Fibroblast of skin of left biceps (primary cell): ENCODE results near the gene SENP8.
"Not testable (repeated sequence)": the region's sequence is repeated elsewhere in the genome, so short reads cannot be mapped to it uniquely, and the experiment has no call there.

Experiments
- DNase-seq, 2 experiments: peaks; one replicate each; pipeline ENCODE4 v3.0.0-alpha.2; 2013; ENCODE audit warnings: low read depth in 2 of 2

SENP8 gene

DNA sequence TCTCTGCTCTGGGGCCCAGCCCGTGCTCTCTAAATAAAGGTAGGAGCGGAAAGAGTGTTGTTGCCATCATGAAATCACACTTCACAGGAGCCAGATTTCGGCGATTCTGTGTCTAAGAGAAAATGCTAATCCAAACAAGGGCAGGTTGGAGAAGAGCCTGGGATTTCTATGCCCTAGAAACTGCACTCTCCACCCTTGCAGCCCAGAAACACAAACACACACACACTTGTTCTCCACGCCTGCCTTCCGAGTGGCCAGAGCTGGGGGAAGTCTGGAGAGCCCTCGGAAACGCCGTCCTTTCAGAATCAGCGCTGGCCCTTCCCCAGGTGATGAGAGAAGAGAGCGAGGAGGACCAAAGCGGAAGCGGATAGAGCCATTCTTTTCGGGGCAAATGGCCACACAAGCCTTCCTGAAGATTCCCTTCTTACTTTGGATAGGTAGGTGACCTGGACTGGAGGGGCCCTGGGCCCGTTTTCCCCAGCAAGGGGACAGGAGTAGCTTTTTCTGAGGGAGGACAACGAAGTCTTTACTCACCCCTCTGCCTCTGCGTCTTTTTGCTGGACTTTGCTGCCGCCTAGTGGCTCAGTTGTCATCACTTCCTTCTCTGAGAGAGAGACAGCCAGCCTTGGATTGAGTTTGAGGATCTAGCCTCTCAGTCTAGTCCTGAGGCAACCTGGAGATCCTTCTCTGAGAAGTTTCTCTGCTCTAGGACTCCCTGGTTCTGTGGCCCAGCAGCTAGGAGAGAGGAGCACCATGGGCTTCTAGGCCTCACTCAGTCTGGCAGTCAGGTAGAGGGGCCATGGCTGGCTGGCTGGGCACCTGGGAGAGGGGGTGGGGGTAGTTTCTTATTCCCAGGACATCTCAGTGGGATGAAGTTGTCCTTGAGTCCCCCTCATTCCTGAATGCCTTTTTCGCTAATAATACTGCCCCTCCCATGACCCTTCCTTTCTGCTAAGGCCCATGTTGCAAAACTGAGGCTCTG, 37.7 kb downstream of the SENP8 start:
- DNase-seq = peak; percentile 37 to 40

DNA sequence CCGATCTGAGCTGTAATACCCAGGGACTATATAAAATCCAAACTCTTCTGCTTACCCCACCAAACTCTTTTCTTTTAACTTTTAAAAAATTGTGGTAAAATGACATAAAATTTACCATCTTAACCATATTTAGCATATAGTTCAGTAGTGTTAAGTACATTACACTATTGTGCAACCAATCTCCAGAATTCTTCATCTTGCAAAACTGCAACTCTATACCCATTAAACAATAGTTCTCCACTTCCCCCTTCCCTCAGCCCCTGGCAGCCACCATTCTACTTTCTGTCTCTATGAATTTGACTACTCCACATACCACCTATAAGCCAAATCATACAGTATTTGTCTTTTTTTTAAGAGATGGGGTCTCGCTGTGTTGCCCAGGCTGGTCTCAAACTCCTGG, 38.7 kb downstream of the SENP8 start:
- no peak for DNase-seq

DNA sequence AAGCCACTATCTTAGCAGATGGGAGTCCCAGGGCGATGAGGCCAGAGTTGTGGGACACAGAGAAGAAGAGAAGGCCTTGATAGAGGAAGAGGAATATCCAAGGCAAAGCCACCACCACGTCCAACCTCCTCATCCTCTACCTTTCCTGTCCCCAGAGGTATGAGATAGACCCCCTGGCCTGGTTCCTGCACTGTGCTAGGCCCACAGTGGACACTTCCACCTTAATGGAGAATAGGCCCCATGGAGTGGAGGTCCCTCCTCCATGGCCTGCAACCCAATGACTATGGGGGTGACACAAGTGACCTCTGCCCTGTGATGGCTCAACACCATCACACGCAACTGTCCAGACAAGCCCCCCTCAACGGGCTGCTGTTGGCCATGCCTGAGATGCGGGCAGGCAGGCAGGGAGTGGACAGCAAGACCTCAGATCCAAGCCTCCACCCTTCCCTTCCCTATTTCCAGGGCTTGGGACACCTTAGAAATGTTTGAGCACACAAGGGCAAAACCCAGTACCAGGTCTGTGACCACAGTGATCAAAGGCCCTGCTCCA, 42.6 kb downstream of the SENP8 start:
- no peak for DNase-seq

DNA sequence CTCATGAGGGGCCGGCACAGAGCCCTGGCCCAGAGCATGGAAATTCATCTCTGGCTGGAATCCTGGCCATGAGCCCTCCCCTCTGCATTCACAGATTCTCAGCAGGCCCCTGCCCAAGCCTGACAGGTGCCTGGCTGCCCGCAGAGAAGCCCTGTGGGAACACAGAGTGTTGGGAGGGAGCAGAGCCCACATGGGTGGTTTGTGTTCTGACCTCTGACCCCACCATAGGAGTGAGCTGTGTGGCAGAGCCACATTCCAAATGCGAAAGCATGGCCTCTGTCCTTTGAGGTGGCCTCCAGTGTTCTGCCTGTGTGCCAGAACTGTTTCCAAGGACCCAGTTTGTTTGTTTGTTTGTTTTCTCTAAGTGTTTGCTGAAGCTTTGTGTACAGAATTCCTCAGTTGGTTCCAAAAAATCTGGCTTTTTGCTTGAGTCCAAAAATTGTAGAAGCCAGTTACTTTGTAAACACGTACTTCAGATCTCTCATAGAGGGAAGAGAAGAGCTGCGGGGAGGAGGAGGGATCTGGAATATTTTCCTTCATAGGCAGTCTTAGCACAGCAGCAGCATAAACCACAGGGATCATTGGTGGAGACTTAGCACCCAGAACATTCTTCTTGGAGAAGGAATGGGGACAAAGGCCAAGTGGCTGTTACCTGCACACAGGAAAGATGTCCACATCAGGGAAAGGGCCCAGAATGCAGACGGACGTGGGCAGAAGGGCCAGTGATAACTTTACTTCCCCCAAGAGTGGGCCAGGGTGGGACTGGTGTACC, 43.3 kb downstream of the SENP8 start:
- DNase-seq = no peak

DNA sequence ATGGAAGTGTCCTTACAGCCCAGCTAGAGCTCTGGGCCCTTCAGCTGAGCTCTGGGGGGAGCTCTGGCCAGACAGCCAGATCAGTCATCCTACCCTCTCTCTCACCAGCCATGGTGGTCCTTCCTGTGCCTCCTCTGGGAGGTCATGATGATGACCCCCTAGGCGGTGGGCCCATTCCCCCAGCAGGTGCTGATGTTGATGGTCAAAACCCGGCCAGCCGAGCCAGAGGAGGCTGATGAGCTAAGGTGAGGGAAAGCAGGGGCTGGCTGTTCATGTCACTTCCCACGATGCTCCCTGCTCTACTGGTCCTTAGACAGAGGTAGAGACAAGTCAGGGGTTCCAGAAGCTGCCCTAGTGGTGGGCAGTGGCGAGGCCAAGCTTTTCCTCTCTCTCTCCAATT, 44.4 kb downstream of the SENP8 start:
- no peak for DNase-seq

DNA sequence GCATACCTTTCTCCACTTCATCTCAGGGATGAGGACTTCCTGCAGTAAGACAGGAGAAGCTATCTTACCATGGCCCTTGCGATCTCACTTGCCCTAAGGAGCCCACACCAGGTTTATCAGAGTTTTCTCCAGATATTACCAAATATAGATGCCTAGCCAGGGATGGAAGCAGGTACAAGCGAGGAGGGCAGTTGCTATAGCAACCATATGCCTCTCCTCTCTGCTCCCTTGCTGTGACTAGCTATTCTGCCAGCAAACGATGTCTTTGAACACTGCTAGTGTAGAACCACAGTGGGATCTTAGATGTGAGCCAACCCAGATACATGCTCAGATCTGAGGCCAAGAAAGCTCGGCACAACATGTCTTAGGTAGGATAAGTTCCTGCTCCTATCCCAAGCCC, 45.5 kb downstream of the SENP8 start:
- DNase-seq = no peak

DNA sequence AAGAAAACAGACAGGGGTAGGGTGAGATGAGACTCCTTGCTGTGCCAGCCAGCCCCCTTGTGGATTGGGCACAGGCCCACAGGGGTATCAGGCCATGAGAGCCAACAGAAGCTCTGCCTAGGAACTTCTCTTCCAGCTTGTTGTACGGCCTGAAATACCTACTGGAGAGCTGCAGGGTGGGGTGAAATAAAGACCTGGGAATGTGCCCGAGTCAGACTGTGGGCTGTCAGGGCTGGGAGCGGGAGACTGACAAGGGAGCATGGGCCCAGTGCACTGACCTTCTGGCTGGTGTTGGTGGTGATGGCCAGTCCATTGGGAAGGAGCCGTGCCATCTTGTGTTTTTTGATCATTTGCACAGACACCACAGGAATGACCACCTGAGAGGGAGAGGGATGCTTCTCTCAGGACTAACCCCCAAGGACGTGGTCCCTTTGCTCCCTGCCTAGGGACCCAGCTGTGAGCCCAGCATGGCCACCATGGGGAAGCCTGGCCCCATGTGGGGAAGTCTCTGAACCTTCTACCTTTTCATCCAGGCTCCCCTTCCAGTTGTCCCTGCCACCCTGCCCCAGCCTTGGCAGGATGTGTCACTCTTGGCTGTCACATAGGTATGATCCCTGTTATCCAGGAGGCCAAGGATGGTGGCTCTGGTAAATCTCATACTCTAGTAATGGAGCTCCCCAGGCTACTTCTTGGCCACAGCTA, 48.7 kb downstream of the SENP8 start:
- DNase-seq = no peak

DNA sequence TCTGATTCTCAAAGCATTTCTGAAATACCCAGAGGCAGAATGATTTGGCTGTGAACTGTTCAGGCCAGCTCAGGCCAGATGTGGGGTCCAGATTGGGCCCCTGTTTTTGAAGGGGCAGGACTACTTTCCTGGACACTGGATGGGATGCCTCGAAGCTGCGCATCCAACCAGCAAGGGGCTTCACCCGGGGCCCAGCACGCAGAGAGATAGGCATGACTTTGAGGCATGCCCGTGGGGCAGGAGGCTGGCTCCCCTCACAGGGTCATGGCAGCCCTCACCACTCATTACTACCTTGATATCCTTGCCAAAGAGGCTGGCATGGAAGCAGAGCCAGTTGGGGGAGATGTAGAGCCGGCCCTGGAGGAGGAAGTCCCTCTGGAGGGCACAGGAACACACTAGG, 49.2 kb downstream of the SENP8 start:
- DNase-seq = no peak

DNA sequence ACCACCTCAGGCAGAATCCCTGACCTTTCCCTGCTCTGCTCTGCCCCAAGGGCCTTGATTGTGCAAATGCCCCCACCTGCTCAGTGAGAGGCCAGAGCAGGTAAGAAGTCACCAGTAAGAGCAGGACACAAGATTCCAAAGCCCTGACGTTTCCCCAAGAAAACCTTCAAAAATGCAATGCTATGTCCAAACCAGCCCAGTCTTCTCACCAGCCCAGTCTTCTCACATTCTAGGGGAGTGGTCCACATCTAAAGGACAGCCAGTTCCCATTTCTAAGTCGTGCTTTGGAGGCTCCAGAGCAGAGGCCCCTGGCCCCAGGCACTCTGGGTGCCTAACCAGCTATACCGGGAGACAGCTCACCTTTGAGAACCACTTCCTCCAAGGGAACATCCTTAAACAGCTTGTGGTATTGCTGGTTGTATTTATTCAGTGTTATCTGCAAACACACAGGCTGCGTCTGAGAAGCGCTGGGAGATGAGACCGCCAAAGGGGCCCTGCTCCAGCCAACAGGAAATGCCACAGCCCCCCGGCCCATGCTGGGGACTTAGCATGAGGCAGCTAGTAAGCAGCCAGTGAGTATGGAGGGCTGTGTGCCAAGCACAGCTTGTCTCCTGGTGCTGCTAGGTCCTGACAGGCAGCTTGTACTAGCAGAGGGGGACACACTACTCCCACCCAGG, 50.1 kb downstream of the SENP8 start:
- peak in 1 of 2 experiments; percentile 10 for DNase-seq

DNA sequence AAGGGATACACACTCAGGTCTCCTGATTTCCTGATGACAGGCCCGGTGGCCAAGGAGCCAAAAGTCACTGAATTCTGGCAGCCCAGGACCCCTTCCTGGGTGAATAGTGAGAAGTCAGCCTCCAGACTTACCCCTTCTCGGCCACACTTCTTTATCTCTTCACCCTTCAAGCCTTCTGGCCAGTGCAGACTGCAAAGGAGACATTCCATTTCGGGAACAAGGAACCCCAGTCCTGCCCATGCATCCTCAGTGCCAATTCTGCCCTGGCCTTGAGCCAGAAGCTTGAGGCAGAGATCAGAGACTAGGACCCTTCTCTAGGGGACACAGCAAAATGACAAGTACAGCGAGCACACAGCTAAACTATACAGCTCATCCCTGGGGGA, 50.6 kb downstream of the SENP8 start:
- DNase-seq = no peak

DNA sequence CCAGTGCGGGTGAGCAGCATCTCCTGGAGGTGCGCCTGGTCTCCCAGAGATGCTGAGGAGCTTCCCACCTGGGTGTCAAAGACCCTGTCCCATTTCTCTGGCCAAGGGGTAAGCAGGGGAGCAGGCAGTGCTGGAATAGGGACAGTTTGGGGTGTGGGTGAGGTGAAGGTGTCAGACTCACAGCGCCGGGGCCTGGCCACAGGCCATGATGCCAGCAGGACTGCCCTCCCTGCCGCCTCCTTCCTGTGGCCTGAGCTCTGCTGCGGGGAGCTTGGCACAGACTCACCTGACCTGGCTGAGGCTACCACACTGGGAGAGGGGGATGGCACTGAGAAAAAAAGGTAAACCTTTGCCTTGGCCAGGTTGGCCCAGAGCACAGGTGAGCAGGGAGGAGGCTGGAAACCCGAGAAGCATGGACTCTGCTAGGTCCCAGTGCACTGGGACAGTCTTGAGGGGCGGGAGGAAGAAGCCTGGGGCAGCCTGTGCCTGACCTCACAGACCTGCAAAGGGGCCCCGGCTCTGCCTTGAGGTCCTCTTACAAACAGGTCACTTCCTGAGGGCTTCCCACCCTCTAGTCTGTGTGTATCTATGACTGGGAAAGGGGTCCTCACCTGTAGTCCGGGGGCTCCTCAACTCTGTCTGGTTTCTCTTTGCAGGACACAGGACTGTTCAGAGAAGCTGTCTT, 51.2 kb downstream of the SENP8 start:
- DNase-seq = no peak

DNA sequence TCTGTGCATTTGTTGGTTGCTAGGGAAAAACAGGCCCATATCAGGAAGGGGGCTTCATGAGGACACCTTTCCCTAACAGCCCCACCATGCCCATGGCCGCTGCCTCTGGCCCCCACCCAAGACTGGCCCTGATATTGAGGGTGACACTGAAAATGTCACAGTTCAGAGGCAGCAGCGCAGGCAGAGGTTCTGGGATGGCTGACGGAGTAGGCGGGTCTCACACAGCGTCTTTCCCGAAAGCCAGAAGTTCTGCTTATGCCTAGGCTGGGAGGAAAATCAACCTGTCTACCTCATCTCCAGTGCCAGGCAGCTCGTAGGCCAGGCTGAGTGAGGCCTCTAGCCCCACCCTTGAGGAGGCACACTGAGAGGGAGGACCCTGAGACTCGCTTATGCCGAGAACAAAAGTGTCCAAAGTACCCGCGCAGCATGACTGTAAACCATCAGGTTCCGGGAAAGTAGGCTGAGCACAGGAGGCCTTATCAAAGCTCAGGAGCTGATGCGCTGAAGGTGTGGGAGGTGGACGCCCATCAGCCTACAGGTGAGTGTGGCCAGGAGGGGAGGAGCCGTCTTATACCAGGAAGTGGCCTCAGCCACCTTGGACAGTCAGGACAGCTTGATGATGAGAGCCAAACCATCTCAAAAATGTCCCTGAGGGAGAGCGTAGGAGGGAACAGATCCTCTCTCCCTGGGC, 51.9 kb downstream of the SENP8 start:
- DNase-seq = no peak

DNA sequence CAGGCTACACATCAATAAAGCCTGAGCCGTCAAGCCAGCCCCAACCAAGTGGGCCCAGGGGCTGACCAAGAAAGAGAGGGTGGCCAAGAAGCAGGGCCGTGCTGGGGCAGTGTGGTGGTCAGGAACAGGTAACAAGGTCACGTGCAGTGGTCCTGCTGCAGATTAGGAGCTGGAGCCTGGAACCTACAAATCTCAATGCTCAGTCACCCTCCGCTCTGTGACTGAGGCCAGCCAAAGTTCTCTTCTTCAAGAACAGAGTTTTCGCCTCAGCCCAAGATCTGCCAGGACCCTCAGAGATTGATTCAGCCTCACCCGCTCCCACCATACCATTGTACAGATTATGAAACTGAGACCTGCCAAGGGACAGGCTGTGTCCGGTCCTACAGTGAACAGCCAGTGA, 52.5 kb downstream of the SENP8 start:
- no peak for DNase-seq

DNA sequence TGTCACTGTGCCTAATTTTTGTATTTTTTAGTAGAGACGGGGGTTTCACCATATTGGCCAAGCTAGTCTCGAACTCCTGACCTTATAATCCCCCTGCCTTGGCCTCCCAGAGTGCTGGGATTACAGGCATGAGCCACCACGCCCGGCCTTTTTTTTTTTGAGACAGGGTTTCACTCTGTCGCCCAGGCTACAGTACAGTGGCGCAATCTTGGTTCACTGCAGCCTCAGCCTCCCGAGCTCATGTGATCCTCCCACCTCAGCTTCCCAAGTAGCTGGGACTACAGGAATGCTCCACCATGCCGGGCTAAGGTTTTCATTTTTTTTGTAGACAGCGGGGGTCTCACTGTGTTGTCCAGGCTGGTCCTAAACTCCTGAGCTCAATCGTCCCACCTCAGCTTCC, 53.8 kb downstream of the SENP8 start:
- DNase-seq = not testable (repeated sequence)

DNA sequence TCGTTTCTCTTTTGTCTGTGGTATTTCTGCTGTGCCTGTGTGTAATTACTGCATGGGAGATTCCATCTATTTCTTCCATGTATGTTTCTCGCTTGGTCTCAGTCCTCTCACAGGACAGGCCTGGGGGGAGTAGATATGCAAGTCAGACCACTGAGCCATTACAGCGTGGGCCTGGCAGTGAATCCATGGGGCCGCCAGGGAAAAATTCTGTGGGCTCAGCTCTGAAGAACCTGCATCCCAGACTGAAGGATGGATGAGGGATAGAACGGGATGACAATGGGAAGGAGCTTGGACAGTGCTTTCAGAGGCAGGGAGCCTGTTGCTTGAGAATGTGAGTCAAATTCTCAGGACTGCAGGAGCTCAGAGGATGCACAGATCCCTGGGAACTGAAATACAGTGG, 54.6 kb downstream of the SENP8 start:
- DNase-seq = no peak

DNA sequence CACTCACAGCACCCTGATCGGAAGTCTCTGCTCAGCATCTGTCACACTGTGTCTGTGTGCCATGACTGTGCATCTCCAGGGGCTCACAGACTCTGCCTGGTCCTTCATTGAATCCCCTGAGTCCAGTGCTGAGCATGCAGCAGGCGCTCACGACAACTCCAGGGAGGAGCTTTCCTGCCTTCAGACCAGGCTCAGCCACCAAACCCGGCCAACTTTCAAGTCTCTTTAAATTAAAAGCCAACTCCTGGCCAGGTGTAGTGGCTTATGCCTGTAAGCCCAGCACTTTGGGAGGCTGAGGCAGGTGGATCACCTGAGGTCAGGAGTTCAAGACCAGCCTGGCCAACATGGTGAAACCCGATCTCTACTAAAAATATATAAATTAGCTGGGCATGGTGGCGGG, 55.2 kb downstream of the SENP8 start:
- DNase-seq = no peak

DNA sequence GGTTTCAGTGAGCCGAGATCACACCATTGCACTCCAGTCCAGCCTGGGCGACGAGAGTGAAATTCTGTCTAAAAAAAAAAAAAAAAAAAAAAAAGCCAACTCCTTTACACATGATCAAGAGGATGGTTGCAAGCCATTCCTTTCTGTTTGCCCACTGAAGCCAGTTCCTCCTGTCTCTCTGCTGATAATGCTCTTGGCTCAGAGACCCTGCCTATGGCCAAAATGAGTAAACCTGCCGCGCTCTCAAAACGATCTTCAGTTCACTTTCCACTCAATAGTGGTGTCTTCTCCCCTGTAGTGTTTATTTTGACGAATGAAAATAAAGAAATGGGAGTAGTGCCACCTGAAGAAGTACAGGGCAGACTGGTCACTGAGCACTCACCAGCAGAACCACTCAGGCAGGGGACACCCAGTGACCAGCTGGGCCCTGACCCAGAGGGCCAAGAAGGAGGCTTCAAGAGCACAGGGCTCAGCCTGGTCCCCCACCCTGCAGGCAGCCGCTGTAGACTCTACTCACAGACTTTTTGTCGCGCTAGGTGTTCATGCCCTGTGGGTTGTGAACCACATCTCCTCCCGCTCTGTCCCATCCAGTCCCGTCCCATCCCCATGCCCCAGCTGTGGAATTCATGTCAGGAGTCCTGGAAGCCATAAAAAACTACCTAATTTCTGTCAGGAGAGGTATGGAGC, 55.8 kb downstream of the SENP8 start:
- no peak for DNase-seq

DNA sequence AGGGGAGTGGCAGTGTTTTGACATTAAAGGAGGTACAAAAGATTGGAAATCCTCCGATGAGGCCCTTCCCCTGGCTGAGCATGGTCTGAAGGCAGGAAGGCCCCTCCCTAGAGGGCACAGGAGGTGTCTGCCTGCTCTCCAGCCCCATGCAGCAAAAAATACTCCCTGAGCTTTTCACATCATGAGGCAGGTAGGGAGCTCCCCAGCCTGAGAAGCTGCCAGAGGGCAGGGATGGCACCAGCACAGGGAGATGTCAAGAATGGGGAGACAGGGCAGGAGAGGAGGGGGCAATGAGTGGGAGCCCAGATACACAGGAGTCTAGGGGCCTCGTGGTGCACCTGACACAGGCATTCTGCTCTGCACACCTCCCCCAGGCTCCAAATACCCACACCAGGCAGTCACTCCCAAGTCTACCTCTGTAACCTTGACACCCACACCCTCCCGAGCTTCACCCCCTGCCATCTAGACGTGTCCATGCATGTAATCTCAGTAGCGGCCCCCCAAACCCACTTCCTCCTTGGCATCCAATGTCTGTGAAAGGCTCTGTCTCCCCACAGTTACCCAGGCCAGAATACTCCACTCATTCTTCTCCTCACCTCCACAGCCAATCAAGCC, 56.5 kb downstream of the SENP8 start:
- DNase-seq = no peak
